ENCODE measurements around the gene LRP10.

GRCh38 chr14:22896760-22897159, 25.2 kb downstream of the LRP10 start:
- TF ChIP-seq, protein P1, sequence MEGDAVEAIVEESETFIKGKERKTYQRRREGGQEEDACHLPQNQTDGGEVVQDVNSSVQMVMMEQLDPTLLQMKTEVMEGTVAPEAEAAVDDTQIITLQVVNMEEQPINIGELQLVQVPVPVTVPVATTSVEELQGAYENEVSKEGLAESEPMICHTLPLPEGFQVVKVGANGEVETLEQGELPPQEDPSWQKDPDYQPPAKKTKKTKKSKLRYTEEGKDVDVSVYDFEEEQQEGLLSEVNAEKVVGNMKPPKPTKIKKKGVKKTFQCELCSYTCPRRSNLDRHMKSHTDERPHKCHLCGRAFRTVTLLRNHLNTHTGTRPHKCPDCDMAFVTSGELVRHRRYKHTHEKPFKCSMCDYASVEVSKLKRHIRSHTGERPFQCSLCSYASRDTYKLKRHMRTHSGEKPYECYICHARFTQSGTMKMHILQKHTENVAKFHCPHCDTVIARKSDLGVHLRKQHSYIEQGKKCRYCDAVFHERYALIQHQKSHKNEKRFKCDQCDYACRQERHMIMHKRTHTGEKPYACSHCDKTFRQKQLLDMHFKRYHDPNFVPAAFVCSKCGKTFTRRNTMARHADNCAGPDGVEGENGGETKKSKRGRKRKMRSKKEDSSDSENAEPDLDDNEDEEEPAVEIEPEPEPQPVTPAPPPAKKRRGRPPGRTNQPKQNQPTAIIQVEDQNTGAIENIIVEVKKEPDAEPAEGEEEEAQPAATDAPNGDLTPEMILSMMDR (IDR thresholded peaks at IDR 0.05): no peak
- TF ChIP-seq POLR2AphosphoS5 (IDR thresholded peaks at IDR 0.05): no peak

Measured in prostate gland (tissue), 2 donors.